ENCODE results near the gene CDH23. TPM values are rescaled to one million over a fixed set of nuclear protein-coding genes. Genes with fewer than 3 reads are reported as not detected.

CDH23 gene
- total RNA-seq, 4 donors from 2014 or later, result 2.9 to 16.1 (median 5.9) TPM

DNA sequence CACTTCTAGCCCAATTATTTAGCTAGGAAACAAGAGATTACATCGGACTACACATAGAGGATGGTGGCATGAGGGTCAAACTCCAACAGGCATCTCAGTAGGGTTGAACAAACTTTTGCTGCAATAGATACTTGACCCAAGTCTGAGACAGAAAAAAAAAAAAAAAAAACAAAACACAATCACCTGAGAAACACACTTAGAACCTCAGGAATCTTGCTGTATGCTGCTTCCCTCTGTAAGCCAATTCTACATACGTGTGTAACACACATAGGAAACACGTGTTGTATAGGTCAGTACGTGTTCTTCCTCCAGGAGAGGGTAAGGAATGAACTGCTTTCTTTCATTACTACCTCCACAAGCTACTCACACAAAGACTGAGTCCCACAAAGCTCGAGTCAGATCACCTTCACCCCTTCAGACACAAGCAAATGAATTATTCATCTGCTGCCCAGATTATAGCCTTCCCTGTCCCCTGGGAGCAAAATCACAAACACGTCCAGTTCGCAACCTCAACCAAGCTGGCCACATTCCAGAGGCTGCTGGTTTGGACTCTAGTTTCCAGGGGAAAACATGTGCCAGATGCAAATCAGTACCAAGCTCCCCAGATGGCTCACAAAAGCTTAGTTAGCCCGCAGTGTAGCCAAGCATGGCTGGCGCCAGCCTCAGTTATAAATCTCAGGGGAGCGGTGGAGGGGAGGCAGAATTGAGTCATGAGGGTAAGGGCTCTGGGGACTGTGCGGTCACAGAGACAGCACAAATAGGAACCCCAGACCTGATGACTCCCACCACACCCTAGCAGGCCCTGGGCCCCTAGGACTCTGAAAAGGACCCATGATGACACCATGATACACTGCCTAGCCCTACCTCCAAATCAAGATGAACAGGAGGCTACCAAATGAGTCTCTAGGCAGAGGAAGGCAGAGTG lies 439.2 kb downstream of the CDH23 start:
- no peak overlapping the region for H3K4me3 ChIP-seq
- no peaks in the 10 kb centered on the region for H3K9me3 ChIP-seq
- DNase-seq, result peak; percentile 65
- intact Hi-C loops (cut with DNase I; ENCODE audit: low total_unique reads) (loop anchor here (10.0 kb wide), 1 partner anchor 59 kb away; no protein-coding TSS in a partner anchor), in situ Hi-C loops (cut with MboI; ENCODE audit: low pct_ligation_motif_present in 1 of 4, low pct_unique_long_range_greater_than_20kb in 1 of 4, low sequenced_read_pairs in 3 of 4) (no loop called here)
- TF ChIP-seq POLR2AphosphoS5 (IDR thresholded peaks at IDR 0.05) (peak in 1 of 3 donors; percentile 16), EP300 (IDR thresholded peaks at IDR 0.05; ENCODE audit: low read depth) (no peak), POLR2A (IDR thresholded peaks at IDR 0.05) (no peak)
- TF ChIP-seq, protein P1, sequence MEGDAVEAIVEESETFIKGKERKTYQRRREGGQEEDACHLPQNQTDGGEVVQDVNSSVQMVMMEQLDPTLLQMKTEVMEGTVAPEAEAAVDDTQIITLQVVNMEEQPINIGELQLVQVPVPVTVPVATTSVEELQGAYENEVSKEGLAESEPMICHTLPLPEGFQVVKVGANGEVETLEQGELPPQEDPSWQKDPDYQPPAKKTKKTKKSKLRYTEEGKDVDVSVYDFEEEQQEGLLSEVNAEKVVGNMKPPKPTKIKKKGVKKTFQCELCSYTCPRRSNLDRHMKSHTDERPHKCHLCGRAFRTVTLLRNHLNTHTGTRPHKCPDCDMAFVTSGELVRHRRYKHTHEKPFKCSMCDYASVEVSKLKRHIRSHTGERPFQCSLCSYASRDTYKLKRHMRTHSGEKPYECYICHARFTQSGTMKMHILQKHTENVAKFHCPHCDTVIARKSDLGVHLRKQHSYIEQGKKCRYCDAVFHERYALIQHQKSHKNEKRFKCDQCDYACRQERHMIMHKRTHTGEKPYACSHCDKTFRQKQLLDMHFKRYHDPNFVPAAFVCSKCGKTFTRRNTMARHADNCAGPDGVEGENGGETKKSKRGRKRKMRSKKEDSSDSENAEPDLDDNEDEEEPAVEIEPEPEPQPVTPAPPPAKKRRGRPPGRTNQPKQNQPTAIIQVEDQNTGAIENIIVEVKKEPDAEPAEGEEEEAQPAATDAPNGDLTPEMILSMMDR (IDR thresholded peaks at IDR 0.05), result no peak
- H3K4me1 ChIP-seq, result peaks cover 26 to 67% (median 47%) of the 10 kb centered on the region in 4 donors
- H3K36me3 ChIP-seq, result peaks cover 0 to 12% (median 5%) of the 10 kb centered on the region in 4 donors
- peak overlapping the region; percentile 54 to 73 (median 67) for H3K27ac ChIP-seq
- no peaks in the 10 kb centered on the region for H3K27me3 ChIP-seq
- WGBS, 2 donors (ENCODE audit: low coverage in 1 of 2), result 64 to 68% methylated on average over 4 to 11 of the region's 11 CpGs

DNA sequence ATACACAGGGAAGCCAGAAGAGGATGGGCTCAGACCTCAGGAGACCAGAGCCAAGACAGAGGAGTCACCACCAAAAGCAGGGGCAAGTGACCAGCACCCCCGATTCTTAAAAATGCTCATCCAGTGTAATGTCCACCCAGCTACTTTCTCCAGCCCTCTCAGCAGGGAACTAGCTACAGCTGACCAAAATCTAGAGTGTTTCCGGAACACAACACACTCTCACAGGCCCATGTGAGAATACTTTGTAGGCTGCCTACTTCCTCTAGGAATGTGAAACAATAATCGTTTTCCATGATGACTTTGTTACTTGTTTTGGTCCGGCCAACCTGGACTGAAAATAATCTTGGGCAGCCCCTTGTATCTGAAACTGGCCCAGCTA lies 439.9 kb downstream of the CDH23 start:
- in situ Hi-C loops (cut with MboI; ENCODE audit: low pct_ligation_motif_present in 1 of 4, low pct_unique_long_range_greater_than_20kb in 1 of 4, low sequenced_read_pairs in 3 of 4) (no loop called here), intact Hi-C loops (cut with DNase I; ENCODE audit: low total_unique reads) (loop anchor here (10.0 kb wide), 1 partner anchor 58 kb away; no protein-coding TSS in a partner anchor)

DNA sequence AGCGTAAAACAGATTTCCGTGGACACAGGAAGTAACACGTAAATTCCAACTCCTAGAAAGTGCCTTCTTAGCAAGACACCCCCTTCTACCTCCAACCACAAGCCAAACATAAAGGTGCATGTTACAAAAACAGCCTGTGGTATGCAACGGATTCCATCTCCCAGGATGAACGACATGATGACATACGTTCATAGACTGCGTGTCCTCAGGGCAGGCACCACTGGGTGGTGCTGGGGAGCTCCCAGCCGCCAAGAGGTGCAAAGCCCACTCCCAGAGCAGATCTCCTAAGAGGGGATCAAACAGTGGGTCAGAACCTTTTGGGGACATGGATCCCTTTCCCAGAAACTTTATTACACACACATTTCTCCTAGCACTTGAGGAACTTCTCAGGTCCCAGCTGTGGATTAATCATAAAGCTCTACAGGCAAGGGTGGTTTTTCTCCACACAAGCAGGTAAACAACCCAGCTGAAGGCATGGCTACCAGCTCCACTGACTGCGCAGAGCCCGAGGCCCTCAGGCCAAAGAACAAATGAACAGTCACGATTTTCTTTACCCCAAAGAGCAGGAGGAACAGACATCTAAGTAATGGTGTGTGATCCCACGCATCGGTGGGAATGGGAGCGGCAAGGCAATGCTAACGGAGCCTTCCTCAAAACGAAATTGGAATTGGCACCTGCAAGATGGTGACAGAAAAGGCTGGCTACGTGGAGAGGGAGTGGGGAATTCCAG lies 440.5 kb downstream of the CDH23 start:
- peaks cover 0 to 1% (median 0%) of the 10 kb centered on the region in 4 donors for H3K36me3 ChIP-seq
- TF ChIP-seq POLR2A (IDR thresholded peaks at IDR 0.05) (no peak), POLR2AphosphoS5 (IDR thresholded peaks at IDR 0.05) (no peak), EP300 (IDR thresholded peaks at IDR 0.05; ENCODE audit: low read depth) (no peak)
- TF ChIP-seq, protein P1 (IDR thresholded peaks at IDR 0.05), result no peak
- WGBS, 2 donors (ENCODE audit: low coverage in 1 of 2), result 72 to 87% methylated on average over 3 to 17 of the region's 17 CpGs
- intact Hi-C loops (cut with DNase I; ENCODE audit: low total_unique reads), result loop anchor here (10.0 kb wide), 1 partner anchor 58 kb away; no protein-coding TSS in a partner anchor
- H3K27me3 ChIP-seq, result no peaks in the 10 kb centered on the region
- no peak for DNase-seq
- no peaks in the 10 kb centered on the region for H3K9me3 ChIP-seq
- in situ Hi-C loops (cut with MboI; ENCODE audit: low pct_ligation_motif_present in 1 of 4, low pct_unique_long_range_greater_than_20kb in 1 of 4, low sequenced_read_pairs in 3 of 4), result no loop called here
- no peak overlapping the region for H3K4me3 ChIP-seq
- peaks cover 26 to 72% (median 49%) of the 10 kb centered on the region in 4 donors for H3K4me1 ChIP-seq
- H3K27ac ChIP-seq, result peak overlapping the region; percentile 54 to 73 (median 67)

More for the DNA sequence above, 439.9 kb downstream of the CDH23 start:
- no peak for DNase-seq
- no peak overlapping the region for H3K4me3 ChIP-seq
- peaks cover 0 to 7% (median 3%) of the 10 kb centered on the region in 4 donors for H3K36me3 ChIP-seq
- WGBS, 2 donors (ENCODE audit: low coverage in 1 of 2), result 53% methylated on average over 4 of the region's 4 CpGs; no CpG with 5 or more reads in 1 of the 2 donors
- peak overlapping the region; percentile 54 to 73 (median 67) for H3K27ac ChIP-seq
- H3K9me3 ChIP-seq, result no peaks in the 10 kb centered on the region
- peaks cover 26 to 74% (median 49%) of the 10 kb centered on the region in 4 donors for H3K4me1 ChIP-seq
- TF ChIP-seq, protein P1 (IDR thresholded peaks at IDR 0.05), result no peak
- TF ChIP-seq POLR2AphosphoS5 (IDR thresholded peaks at IDR 0.05) (no peak), POLR2A (IDR thresholded peaks at IDR 0.05) (no peak), EP300 (IDR thresholded peaks at IDR 0.05; ENCODE audit: low read depth) (no peak)
- H3K27me3 ChIP-seq, result no peaks in the 10 kb centered on the region

Data from transverse colon (tissue), 4 donors.